Activated naive CD8-positive, alpha-beta T cell (primary cell): ENCODE data around the gene STX1B.
"Not testable (repeated sequence)": the region's sequence is repeated elsewhere in the genome, so short reads cannot be mapped to it uniquely, and the experiment has no call there.

Experiments
- H3K27ac Mint-ChIP-seq: one replicate; pipeline ENCODE4 v1.8.0; 2021; ENCODE audit warnings: mixed read lengths
- H3K27me3 Mint-ChIP-seq: one replicate; pipeline ENCODE4 v1.8.0; 2021; ENCODE audit warnings: mixed read lengths
- H3K36me3 Mint-ChIP-seq: one replicate; pipeline ENCODE4 v1.8.0; 2021; ENCODE audit warnings: mixed read lengths
- H3K4me1 Mint-ChIP-seq: one replicate; pipeline ENCODE4 v1.8.0; 2021; ENCODE audit warnings: low read depth, mixed read lengths
- H3K4me3 Mint-ChIP-seq: one replicate; pipeline ENCODE4 v1.8.0; 2021; ENCODE audit warnings: mild to moderate bottlenecking, mixed read lengths
- H3K9me3 Mint-ChIP-seq: one replicate; pipeline ENCODE4 v1.8.0; 2021; ENCODE audit warnings: low read depth, mixed read lengths

Gene STX1B

GRCh38 chr16:30947859-30948666 is 62.4 kb downstream of the STX1B start:
- Mint-ChIP-seq H3K4me1 (peaks cover 12% of the 10 kb centered on the region), H3K27me3 (no peaks in the 10 kb centered on the region), H3K9me3 (no peaks in the 10 kb centered on the region), H3K36me3 (peaks cover 6% of the 10 kb centered on the region), H3K27ac (no peak overlapping the region), H3K4me3 (no peak overlapping the region)

- H3K36me3 Mint-ChIP-seq, result peaks cover 6% of the 10 kb centered on the region
- peaks cover 16% of the 10 kb centered on the region for H3K4me1 Mint-ChIP-seq
- no peaks in the 10 kb centered on the region for H3K27me3 Mint-ChIP-seq
- H3K9me3 Mint-ChIP-seq, result no peaks in the 10 kb centered on the region
- no peak overlapping the region for H3K4me3 Mint-ChIP-seq
- H3K27ac Mint-ChIP-seq, result no peak overlapping the region
Observed at GRCh38 chr16:30947541-30947858, 62.9 kb downstream of the STX1B start.

GRCh38 chr16:30946671-30947540 is 63.5 kb downstream of the STX1B start:
- H3K36me3 Mint-ChIP-seq, result peaks cover 6% of the 10 kb centered on the region
- no peaks in the 10 kb centered on the region for H3K27me3 Mint-ChIP-seq
- H3K9me3 Mint-ChIP-seq, result no peaks in the 10 kb centered on the region
- H3K4me3 Mint-ChIP-seq, result no peak overlapping the region
- no peak overlapping the region for H3K27ac Mint-ChIP-seq
- H3K4me1 Mint-ChIP-seq, result peaks cover 21% of the 10 kb centered on the region

GRCh38 chr16:30944352-30944751 is 66.1 kb downstream of the STX1B start:
- peaks cover 6% of the 10 kb centered on the region for H3K36me3 Mint-ChIP-seq
- H3K4me3 Mint-ChIP-seq, result no peak overlapping the region
- peaks cover 10% of the 10 kb centered on the region for H3K4me1 Mint-ChIP-seq
- no peaks in the 10 kb centered on the region for H3K9me3 Mint-ChIP-seq
- H3K27me3 Mint-ChIP-seq, result no peaks in the 10 kb centered on the region
- no peak overlapping the region for H3K27ac Mint-ChIP-seq

- Mint-ChIP-seq H3K27ac (no peak overlapping the region), H3K4me3 (no peak overlapping the region)
Observed at GRCh38 chr16:30942426-30942806, 68.0 kb downstream of the STX1B start.

GRCh38 chr16:30941600-30942425 is 68.6 kb downstream of the STX1B start:
- no peaks in the 10 kb centered on the region for H3K9me3 Mint-ChIP-seq
- no peaks in the 10 kb centered on the region for H3K27me3 Mint-ChIP-seq
- H3K27ac Mint-ChIP-seq, result no peak overlapping the region
- H3K4me3 Mint-ChIP-seq, result no peak overlapping the region
- H3K4me1 Mint-ChIP-seq, result peaks cover 10% of the 10 kb centered on the region
- peaks cover 6% of the 10 kb centered on the region for H3K36me3 Mint-ChIP-seq

More at GRCh38 chr16:30942426-30942806, 68.0 kb downstream of the STX1B start:
- H3K4me1 Mint-ChIP-seq, result peaks cover 10% of the 10 kb centered on the region
- H3K27me3 Mint-ChIP-seq, result no peaks in the 10 kb centered on the region
- no peaks in the 10 kb centered on the region for H3K9me3 Mint-ChIP-seq
- peaks cover 6% of the 10 kb centered on the region for H3K36me3 Mint-ChIP-seq

- peaks cover 19% of the 10 kb centered on the region for H3K4me1 Mint-ChIP-seq
- not testable (repeated sequence) for H3K9me3 Mint-ChIP-seq, H3K27me3 Mint-ChIP-seq, H3K36me3 Mint-ChIP-seq, H3K27ac Mint-ChIP-seq, H3K4me3 Mint-ChIP-seq
Observed at GRCh38 chr16:30939571-30939970, 70.9 kb downstream of the STX1B start.
